ENCODE data around the gene CELF4.

DNA sequence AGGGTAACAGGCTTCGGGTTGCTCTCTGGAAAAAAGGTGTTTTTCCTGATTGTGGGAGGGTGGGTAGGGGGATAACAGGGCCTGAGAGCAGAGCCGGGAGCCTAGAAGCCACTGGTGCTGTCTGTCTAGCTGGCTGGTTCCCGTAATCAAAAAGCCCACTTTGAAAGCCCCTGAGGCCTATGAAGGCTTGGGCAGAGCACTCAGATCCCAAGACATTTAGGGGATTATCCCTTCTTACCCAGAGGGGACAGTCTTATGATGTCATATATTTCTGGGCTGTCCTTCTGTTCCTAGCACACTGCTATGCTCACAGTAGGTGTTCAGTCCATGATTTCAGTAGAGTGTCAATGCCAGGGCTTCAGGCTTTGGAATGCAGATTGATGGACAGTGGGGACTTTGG is 45.1 kb downstream of the CELF4 start:
- TF ChIP-seq, protein P1, sequence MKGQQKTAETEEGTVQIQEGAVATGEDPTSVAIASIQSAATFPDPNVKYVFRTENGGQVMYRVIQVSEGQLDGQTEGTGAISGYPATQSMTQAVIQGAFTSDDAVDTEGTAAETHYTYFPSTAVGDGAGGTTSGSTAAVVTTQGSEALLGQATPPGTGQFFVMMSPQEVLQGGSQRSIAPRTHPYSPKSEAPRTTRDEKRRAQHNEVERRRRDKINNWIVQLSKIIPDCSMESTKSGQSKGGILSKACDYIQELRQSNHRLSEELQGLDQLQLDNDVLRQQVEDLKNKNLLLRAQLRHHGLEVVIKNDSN (IDR thresholded peaks at IDR 0.05) = no peak
- TF ChIP-seq TAF1 (IDR thresholded peaks at IDR 0.05; ENCODE audit: low read depth) (no peak), TCF12 (IDR thresholded peaks at IDR 0.05; ENCODE audit: low read depth) (no peak), EP300 (IDR thresholded peaks at IDR 0.05; ENCODE audit: borderline replicate concordance) (no peak), RAD21 (IDR thresholded peaks at IDR 0.05; ENCODE audit: low read depth) (no peak), NFIC (IDR thresholded peaks at IDR 0.05) (no peak), EGR1 (IDR thresholded peaks at IDR 0.05) (no peak), CEBPB (IDR thresholded peaks at IDR 0.05) (no peak)
- TF ChIP-seq, protein P2, sequence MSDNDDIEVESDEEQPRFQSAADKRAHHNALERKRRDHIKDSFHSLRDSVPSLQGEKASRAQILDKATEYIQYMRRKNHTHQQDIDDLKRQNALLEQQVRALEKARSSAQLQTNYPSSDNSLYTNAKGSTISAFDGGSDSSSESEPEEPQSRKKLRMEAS (IDR thresholded peaks at IDR 0.05) = no peak

All from Ishikawa (cell line).